HepG2 (cell line): ENCODE data around the gene MYO7A. TPM values are rescaled to one million over a fixed set of nuclear protein-coding genes. Genes with fewer than 3 reads are reported as not detected.
A peak's percentile ranks its signal among the peaks of the same experiment; 100 is the strongest.

ENCODE experiments used
- EZH2 ChIP-seq: conservative IDR thresholded peaks from 2 replicates; pipeline ENCODE4 v1.6.1; 2012; ENCODE audit warnings: mild to moderate bottlenecking, low read depth, low read length, moderate library complexity
- GLI4 ChIP-seq: sonication (generic); formaldehyde crosslinking; IDR thresholded peaks from 2 replicates; pipeline ENCODE4 v1.5.1; 2020; ENCODE audit warnings: missing genetic modification reagents, mild to moderate bottlenecking, moderate library complexity, borderline replicate concordance
- KDM1A ChIP-seq: IDR thresholded peaks from 2 replicates; pipeline ENCODE4 v1.6.1; 2016; ENCODE audit warnings: missing compliant biosample characterization
- MATR3 ChIP-seq: sonication (generic); formaldehyde crosslinking; IDR thresholded peaks from 2 replicates; pipeline ENCODE4 v1.4.0; 2020; ENCODE audit warnings: missing genetic modification reagents
- RAD21 ChIP-seq: fragments of 450-650 bp; formaldehyde crosslinking; IDR thresholded peaks from 2 replicates; pipeline ENCODE4 v1.5.0; 2020; ENCODE audit warnings: mild to moderate bottlenecking
- TBP ChIP-seq: sonication (generic); formaldehyde crosslinking; IDR thresholded peaks from 2 replicates; pipeline ENCODE4 v1.5.0; 2020; ENCODE audit warnings: missing genetic modification reagents
- ZFP41 ChIP-seq: sonication (generic); formaldehyde crosslinking; IDR thresholded peaks from 2 replicates; pipeline ENCODE4 v1.4.0; 2020; ENCODE audit warnings: mild to moderate bottlenecking, missing genetic modification reagents, borderline replicate concordance
- ZMYM2 ChIP-seq: sonication (generic); formaldehyde crosslinking; IDR thresholded peaks from 2 replicates; pipeline ENCODE4 v1.8.0; 2022; ENCODE audit warnings: mild to moderate bottlenecking, missing genetic modification reagents
- ZNF121 ChIP-seq: sonication (generic); formaldehyde crosslinking; IDR thresholded peaks from 2 replicates; pipeline ENCODE4 v1.5.0; 2020; ENCODE audit warnings: mild to moderate bottlenecking, missing genetic modification reagents
- ZNF367 ChIP-seq: sonication (generic); formaldehyde crosslinking; IDR thresholded peaks from 2 replicates; pipeline ENCODE4 v1.4.0; 2020; ENCODE audit warnings: missing genetic modification reagents, borderline replicate concordance
- ZNF788 ChIP-seq: sonication (generic); formaldehyde crosslinking; IDR thresholded peaks from 2 replicates; pipeline ENCODE4 v1.5.0; 2020; ENCODE audit warnings: mild to moderate bottlenecking, missing genetic modification reagents, borderline replicate concordance
- polyA plus RNA-seq, 8 experiments: library from polyadenylated mRNA; depleted of rRNA in 3 of 8; stranded (reverse) in 7 of 8; unstranded in 1 of 8; fragments of >200 nt; fragmentation: Illumina TruSeq in 4 of 8; extraction: Trizol in 4 of 8; gene quantifications; 2 replicates each; pipeline versions ENCODE4 v1.2.1 to v1.2.3, GENCODE V29; 2011 to 2016; ENCODE audit warnings: low read depth in 4 of 8, missing spikeins in 1 of 8, mixed read lengths in 1 of 8; ENCODE audit not compliant: insufficient read depth in 1 of 8
- total RNA-seq, 5 experiments: library from RNA; depleted of rRNA; stranded (reverse); fragments of >200 nt; fragmentation: Illumina TruSeq; extraction: Trizol; gene quantifications; 2 replicates each; pipeline ENCODE4 v1.2.3, GENCODE V29; 2016; ENCODE audit warnings: low read depth in 1 of 5
- TF ChIP-seq, protein P1 (sequence below): sonication (generic); formaldehyde crosslinking; IDR thresholded peaks from 2 replicates; pipeline ENCODE4 v1.4.0; 2020; ENCODE audit warnings: missing genetic modification reagents
- TF ChIP-seq, protein P2 (sequence below), 2 experiments: fragments of 450-650 bp in 1 of 2; sonication (generic) in 1 of 2; formaldehyde crosslinking in 1 of 2; IDR thresholded peaks; 2 replicates each; pipeline versions ENCODE4 v1.6.1 to v1.8.0; 2016 to 2022; ENCODE audit warnings: antibody characterized with exemption in 1 of 2, mild to moderate bottlenecking in 1 of 2, missing genetic modification reagents in 1 of 2

Gene MYO7A
- total and polyA plus RNA-seq, 2 of the 13 experiments (the other 11 are each of a cell fraction or from before 2014, with no cell fraction given): 7.5 to 10.0 TPM

DNA sequence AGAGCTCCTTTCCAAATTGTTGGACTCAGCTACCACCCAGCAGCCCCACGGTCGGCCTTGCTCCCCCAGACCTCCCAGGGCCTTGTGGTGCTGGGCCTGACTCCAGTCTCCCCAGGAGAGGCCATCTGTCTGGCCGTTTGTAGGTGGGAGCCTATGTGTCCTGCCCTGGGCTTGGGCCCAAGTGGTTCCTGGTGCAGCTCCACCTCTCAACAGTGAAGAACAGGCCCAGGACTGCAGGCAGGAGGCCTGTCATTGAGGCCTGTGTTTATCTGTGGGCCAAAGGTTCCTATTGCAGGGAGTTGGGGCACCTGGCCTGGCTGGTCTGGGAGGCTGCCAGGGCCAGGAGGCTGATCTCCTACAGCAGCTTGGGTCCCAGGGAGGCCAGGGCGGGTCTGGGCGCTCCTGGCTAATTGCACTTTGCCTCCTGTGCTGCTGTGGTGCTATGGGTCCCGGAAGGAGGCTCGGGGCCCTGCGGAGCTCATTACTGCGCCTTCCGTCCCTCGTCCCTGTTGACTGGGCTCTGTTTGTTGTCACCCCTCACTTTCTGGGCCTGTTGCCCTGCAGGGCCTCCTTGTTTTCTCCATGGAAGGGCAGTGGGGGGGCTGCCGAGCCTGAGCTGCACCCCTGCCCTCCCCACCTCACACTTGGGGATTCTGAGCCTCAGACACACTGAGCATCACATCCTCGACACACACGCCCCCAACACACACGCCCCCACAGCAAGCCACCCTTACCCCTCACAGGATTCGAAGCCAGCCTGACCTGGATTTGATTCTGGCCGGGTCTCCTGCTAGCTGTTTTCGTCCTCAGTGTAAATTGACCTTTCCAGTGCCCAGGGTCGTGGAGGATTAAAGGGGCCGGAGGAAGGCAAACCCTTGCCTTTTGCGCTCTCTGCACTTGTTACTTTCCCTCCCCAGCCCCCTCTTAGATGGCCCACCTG, 32.2 kb upstream of the MYO7A start (continued):
- TF ChIP-seq, protein P1, sequence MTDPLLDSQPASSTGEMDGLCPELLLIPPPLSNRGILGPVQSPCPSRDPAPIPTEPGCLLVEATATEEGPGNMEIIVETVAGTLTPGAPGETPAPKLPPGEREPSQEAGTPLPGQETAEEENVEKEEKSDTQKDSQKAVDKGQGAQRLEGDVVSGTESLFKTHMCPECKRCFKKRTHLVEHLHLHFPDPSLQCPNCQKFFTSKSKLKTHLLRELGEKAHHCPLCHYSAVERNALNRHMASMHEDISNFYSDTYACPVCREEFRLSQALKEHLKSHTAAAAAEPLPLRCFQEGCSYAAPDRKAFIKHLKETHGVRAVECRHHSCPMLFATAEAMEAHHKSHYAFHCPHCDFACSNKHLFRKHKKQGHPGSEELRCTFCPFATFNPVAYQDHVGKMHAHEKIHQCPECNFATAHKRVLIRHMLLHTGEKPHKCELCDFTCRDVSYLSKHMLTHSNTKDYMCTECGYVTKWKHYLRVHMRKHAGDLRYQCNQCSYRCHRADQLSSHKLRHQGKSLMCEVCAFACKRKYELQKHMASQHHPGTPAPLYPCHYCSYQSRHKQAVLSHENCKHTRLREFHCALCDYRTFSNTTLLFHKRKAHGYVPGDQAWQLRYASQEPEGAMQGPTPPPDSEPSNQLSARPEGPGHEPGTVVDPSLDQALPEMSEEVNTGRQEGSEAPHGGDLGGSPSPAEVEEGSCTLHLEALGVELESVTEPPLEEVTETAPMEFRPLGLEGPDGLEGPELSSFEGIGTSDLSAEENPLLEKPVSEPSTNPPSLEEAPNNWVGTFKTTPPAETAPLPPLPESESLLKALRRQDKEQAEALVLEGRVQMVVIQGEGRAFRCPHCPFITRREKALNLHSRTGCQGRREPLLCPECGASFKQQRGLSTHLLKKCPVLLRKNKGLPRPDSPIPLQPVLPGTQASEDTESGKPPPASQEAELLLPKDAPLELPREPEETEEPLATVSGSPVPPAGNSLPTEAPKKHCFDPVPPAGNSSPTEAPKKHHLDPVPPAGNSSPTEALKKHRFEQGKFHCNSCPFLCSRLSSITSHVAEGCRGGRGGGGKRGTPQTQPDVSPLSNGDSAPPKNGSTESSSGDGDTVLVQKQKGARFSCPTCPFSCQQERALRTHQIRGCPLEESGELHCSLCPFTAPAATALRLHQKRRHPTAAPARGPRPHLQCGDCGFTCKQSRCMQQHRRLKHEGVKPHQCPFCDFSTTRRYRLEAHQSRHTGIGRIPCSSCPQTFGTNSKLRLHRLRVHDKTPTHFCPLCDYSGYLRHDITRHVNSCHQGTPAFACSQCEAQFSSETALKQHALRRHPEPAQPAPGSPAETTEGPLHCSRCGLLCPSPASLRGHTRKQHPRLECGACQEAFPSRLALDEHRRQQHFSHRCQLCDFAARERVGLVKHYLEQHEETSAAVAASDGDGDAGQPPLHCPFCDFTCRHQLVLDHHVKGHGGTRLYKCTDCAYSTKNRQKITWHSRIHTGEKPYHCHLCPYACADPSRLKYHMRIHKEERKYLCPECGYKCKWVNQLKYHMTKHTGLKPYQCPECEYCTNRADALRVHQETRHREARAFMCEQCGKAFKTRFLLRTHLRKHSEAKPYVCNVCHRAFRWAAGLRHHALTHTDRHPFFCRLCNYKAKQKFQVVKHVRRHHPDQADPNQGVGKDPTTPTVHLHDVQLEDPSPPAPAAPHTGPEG (CRISPR knock-in tag): 0 out of 2 replicates have a peak, but pooled peaks have one; percentile 27
- TF ChIP-seq ZFP41 (CRISPR knock-in tag) (no peak), RAD21 (CRISPR knock-in tag) (no peak), ZNF121 (CRISPR knock-in tag) (peak; percentile 57; the same call in 1 of the 2 replicates), GLI4 (no peak), ZNF367 (CRISPR knock-in tag) (no peak), TBP (CRISPR knock-in tag) (no peak), ZMYM2 (CRISPR knock-in tag) (no peak; the same call in 1 of the 2 replicates), ZNF788 (CRISPR knock-in tag) (peak; percentile 61; the same call in 1 of the 2 replicates), KDM1A (CRISPR knock-in tag) (peak; percentile 73; the same call in 1 of the 2 replicates), MATR3 (CRISPR knock-in tag) (no peak), EZH2 (no peak)
- TF ChIP-seq, protein P2, sequence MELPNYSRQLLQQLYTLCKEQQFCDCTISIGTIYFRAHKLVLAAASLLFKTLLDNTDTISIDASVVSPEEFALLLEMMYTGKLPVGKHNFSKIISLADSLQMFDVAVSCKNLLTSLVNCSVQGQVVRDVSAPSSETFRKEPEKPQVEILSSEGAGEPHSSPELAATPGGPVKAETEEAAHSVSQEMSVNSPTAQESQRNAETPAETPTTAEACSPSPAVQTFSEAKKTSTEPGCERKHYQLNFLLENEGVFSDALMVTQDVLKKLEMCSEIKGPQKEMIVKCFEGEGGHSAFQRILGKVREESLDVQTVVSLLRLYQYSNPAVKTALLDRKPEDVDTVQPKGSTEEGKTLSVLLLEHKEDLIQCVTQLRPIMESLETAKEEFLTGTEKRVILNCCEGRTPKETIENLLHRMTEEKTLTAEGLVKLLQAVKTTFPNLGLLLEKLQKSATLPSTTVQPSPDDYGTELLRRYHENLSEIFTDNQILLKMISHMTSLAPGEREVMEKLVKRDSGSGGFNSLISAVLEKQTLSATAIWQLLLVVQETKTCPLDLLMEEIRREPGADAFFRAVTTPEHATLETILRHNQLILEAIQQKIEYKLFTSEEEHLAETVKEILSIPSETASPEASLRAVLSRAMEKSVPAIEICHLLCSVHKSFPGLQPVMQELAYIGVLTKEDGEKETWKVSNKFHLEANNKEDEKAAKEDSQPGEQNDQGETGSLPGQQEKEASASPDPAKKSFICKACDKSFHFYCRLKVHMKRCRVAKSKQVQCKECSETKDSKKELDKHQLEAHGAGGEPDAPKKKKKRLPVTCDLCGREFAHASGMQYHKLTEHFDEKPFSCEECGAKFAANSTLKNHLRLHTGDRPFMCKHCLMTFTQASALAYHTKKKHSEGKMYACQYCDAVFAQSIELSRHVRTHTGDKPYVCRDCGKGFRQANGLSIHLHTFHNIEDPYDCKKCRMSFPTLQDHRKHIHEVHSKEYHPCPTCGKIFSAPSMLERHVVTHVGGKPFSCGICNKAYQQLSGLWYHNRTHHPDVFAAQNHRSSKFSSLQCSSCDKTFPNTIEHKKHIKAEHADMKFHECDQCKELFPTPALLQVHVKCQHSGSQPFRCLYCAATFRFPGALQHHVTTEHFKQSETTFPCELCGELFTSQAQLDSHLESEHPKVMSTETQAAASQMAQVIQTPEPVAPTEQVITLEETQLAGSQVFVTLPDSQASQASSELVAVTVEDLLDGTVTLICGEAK (IDR thresholded peaks at IDR 0.05): no peak
- TF ChIP-seq, protein P2 (CRISPR knock-in tag; IDR thresholded peaks at IDR 0.05): peak; percentile 51
